Upper lobe of right lung (tissue), 1 donor: ENCODE results near the gene POLD1. TPM values are rescaled to one million over a fixed set of nuclear protein-coding genes. Genes with fewer than 3 reads are reported as not detected.

Source experiments
- ATAC-seq: fragments of 200-7000 bp; cut with Tn5 transposase; one replicate; pipeline ENCODE4 v1.9.1; 2020; ENCODE audit warnings: mild to moderate bottlenecking, moderate library complexity
- DNase-seq: peaks from one replicate; pipeline ENCODE4 v3.0.0-alpha.2; 2020
- H3K27ac ChIP-seq: fragments of 200-600 bp; one replicate; pipeline ENCODE4 v1.8.0; 2022
- H3K27me3 ChIP-seq: fragments of 200-600 bp; one replicate; pipeline ENCODE4 v1.8.0; 2022; ENCODE audit warnings: mild to moderate bottlenecking
- H3K36me3 ChIP-seq: fragments of 200-600 bp; one replicate; pipeline ENCODE4 v1.8.0; 2022
- H3K4me1 ChIP-seq: fragments of 200-600 bp; one replicate; pipeline ENCODE4 v1.8.0; 2022
- H3K4me3 ChIP-seq: fragments of 200-600 bp; one replicate; pipeline ENCODE4 v1.8.0; 2022; ENCODE audit warnings: mild to moderate bottlenecking
- H3K9me3 ChIP-seq: fragments of 200-600 bp; one replicate; pipeline ENCODE4 v1.8.0; 2022
- intact Hi-C: fragments of 100-400 bp; cut with DNase I; formaldehyde crosslinking; loops from one replicate; pipeline ENCODE4 v1.11.0; 2022
- total RNA-seq: library from RNA; stranded (reverse); fragmentation: NEBNext Ultra II Directional; extraction: Animal tissue kit (Norgen Biotek cat#: 25700); gene quantifications from one replicate; pipeline ENCODE4 v1.2.1, GENCODE V29; 2021
- TF ChIP-seq, protein P1 (sequence below): fragments of 200-600 bp; IDR thresholded peaks from one replicate; pipeline ENCODE4 v1.8.0; 2022; ENCODE audit warnings: antibody characterized with exemption
- donor health status: DM: no; HTN: yes; CAD: no; lungs with severe emphysema.

POLD1 gene
- total RNA-seq, 1 donor from 2014 or later: 34.4 TPM

- DNase-seq: peak; percentile 96
- peak within 1 kb of the TSS; percentile 100 for H3K27ac ChIP-seq
- peak within 1 kb of the TSS; percentile 96 for H3K4me3 ChIP-seq
- TF ChIP-seq, protein P1, sequence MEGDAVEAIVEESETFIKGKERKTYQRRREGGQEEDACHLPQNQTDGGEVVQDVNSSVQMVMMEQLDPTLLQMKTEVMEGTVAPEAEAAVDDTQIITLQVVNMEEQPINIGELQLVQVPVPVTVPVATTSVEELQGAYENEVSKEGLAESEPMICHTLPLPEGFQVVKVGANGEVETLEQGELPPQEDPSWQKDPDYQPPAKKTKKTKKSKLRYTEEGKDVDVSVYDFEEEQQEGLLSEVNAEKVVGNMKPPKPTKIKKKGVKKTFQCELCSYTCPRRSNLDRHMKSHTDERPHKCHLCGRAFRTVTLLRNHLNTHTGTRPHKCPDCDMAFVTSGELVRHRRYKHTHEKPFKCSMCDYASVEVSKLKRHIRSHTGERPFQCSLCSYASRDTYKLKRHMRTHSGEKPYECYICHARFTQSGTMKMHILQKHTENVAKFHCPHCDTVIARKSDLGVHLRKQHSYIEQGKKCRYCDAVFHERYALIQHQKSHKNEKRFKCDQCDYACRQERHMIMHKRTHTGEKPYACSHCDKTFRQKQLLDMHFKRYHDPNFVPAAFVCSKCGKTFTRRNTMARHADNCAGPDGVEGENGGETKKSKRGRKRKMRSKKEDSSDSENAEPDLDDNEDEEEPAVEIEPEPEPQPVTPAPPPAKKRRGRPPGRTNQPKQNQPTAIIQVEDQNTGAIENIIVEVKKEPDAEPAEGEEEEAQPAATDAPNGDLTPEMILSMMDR: no peak
- intact Hi-C loops: no loop called here
- peaks cover 42% of the 10 kb centered on the region for H3K36me3 ChIP-seq
- peaks cover 7% of the 10 kb centered on the region for H3K4me1 ChIP-seq
- no peaks in the 10 kb centered on the region for H3K9me3 ChIP-seq
- H3K27me3 ChIP-seq: no peaks in the 10 kb centered on the region
- peak; percentile 90 for ATAC-seq
Observed at GRCh38 chr19:50376166-50377050, 7.7 kb upstream of the POLD1 start, which contains the start of gene NR1H2. Gene NR1H2 (plus strand): TSS chr19:50376457. CDS start chr19:50377606, 1,149 bp downstream.

DNA sequence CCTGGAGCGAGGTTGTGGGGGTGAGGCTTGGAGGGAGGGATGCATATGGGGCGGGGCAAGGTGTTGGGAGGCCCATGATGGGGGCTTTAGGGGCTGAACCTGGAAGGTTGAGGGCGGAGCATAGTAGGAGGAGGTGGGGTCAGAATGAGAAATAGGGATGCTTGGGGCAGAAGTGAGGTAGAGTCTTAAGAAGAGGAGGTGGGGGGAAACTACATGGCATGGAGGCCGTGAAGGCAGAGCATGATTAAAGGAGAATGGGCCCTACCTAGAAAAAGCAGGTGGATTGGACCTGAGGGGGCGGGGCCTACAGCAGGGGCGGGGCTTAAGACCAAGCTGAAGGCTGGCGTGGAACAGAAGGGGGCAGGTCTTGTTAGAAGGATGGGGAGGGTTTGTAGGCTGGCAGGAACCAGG is 7.1 kb upstream of the POLD1 start:
- Histone ChIP-seq H3K27ac (no peak overlapping the region), H3K9me3 (no peaks in the 10 kb centered on the region), H3K4me1 (peaks cover 7% of the 10 kb centered on the region), H3K27me3 (no peaks in the 10 kb centered on the region), H3K36me3 (peaks cover 49% of the 10 kb centered on the region), H3K4me3 (peak overlapping the region; percentile 96)
- peak; percentile 80 for DNase-seq
- intact Hi-C loops: no loop called here
- TF ChIP-seq, protein P1: no peak
- ATAC-seq: peak; percentile 6

- DNase-seq (no peak), ATAC-seq (no peak)
- TF ChIP-seq, protein P1: no peak
- H3K27me3 ChIP-seq: no peaks in the 10 kb centered on the region
- H3K9me3 ChIP-seq: no peaks in the 10 kb centered on the region
- intact Hi-C loops: no loop called here
- peaks cover 53% of the 10 kb centered on the region for H3K36me3 ChIP-seq
- no peak overlapping the region for H3K4me3 ChIP-seq
- peaks cover 7% of the 10 kb centered on the region for H3K4me1 ChIP-seq
- H3K27ac ChIP-seq: no peak overlapping the region
Observed at GRCh38 chr19:50377517-50377916, 6.6 kb upstream of the POLD1 start.

- no peak overlapping the region for H3K4me3 ChIP-seq
- TF ChIP-seq, protein P1: no peak
- peaks cover 59% of the 10 kb centered on the region for H3K36me3 ChIP-seq
- H3K27me3 ChIP-seq: no peaks in the 10 kb centered on the region
- intact Hi-C loops: no loop called here
- DNase-seq: no peak
- no peak overlapping the region for H3K27ac ChIP-seq
- H3K9me3 ChIP-seq: no peaks in the 10 kb centered on the region
- no peak for ATAC-seq
- H3K4me1 ChIP-seq: peaks cover 7% of the 10 kb centered on the region
Observed at GRCh38 chr19:50378169-50378862, 5.8 kb upstream of the POLD1 start.

- H3K4me1 ChIP-seq: peaks cover 7% of the 10 kb centered on the region
- intact Hi-C loops: no loop called here
- ATAC-seq (no peak), DNase-seq (no peak)
- no peaks in the 10 kb centered on the region for H3K9me3 ChIP-seq
- H3K27ac ChIP-seq: no peak overlapping the region
- no peak overlapping the region for H3K4me3 ChIP-seq
- H3K27me3 ChIP-seq: no peaks in the 10 kb centered on the region
- peaks cover 59% of the 10 kb centered on the region for H3K36me3 ChIP-seq
- TF ChIP-seq, protein P1: no peak
Observed at GRCh38 chr19:50378863-50379236, 5.3 kb upstream of the POLD1 start.
